ENCODE measurements around the gene PORCN.

PORCN gene

GRCh38 chrX:48508400-48509244 is at the start of gene PORCN:
TSS of gene PORCN (plus strand) at chrX:48508992. CDS start at chrX:48509821, 829 bp downstream.
- DNase-seq: peak; percentile 51

DNA sequence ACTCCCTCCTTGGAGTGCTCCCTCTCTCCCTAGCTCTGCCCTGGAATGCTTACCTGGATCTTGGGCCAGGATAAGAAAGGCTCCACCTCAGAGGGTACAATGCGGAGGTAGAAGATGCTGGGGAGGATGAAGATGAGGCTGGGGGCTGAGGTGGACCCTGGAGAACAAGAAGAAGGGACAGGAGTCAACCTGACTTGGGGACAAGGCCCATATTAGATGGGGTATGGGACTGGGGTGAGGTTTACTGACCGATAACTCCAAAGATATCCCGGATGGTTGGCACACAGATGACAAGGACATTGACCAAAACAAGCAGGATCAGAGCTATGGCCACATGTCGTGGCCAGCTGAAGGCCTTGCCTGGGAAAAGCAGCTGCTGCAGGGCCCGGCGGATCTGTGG is 49.3 kb upstream of the PORCN start:
- no peak for DNase-seq

DNA sequence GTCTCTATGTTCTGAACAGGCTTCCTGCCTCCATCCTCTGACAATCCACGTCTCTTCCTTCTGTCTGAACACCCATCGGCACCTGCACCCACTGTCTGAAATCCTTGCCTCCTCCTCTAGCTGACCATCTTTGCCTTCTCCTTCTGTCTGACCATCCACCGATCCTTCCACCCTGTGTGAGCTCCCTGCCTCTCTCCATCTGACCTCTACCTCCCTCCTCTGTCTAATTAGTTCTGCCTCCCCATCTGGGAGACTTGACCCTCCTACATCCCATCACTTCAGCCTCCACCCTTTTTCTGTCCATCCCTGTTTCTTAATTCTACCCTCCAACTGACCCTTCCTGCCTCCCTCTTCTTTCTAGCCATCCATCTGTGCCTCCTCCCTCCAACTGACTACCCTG is 48.8 kb upstream of the PORCN start:
- DNase-seq: no peak

- DNase-seq: no peak
These were observed 48.2 kb upstream of the PORCN start for GRCh38 chrX:48460606-48461005.

DNA sequence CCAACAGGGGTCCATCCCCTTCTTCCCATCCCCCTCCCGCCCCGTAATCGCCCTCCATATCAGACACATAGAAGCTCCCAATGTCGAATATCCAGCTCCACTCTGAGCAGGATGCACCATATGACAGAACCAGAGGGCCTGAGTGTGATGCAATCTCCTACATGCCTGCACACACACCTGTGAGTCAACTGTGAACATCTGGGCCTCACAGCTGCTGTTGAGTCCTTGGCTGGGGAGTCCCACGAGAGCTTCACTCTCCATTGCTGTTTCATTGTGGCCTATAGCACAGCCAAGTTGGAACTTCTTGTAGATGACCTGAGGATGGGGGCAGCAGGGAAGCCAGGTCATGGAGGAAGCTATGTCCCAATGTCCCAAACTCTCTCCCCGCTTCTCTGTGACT is 47.0 kb upstream of the PORCN start:
- no peak for DNase-seq

- DNase-seq: no peak
These were observed 43.4 kb upstream of the PORCN start for GRCh38 chrX:48465336-48465933.

DNA sequence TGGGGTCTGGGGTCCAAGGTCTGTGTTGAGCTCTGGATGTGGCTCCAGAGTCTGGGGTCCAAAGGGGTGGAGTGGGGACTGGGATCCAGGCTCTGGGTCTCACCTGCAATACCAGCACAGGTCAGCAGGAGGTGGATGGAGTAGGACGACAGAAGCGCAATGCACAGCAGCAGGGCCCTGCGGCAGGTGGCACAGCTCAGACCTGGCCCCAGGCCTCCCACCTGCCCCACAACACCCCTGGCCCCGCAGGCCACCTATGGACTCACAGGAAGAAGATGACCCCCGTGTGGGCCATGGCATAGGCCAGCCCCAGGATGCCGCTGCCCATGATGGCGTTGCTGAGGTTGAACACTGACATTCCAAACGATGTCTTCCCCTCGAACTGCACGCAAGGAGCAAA is 42.1 kb upstream of the PORCN start:
- no peak for DNase-seq

GRCh38 chrX:48467281-48467761 is 41.5 kb upstream of the PORCN start:
- DNase-seq: no peak

DNA sequence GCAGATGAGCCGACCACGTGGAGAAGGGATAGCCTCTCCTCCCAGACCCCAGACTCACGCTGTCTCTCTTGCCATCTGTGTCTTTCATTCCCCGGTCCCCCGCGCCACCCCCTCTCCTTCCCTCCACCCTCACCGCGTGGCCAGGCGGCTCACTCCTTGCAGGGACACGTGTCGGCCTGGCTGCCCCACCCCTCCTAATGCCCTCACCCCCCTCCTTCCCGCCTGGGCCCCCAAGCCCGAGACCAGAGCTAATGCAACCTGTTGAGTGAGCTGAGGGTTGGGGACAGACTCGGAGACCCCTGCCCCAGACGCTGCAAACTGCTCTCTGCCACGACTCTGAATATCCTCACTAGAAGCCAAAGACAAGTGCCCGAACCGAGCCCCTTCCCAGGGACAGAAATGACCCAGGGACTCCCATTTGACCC is 40.5 kb upstream of the PORCN start:
- no peak for DNase-seq

DNA sequence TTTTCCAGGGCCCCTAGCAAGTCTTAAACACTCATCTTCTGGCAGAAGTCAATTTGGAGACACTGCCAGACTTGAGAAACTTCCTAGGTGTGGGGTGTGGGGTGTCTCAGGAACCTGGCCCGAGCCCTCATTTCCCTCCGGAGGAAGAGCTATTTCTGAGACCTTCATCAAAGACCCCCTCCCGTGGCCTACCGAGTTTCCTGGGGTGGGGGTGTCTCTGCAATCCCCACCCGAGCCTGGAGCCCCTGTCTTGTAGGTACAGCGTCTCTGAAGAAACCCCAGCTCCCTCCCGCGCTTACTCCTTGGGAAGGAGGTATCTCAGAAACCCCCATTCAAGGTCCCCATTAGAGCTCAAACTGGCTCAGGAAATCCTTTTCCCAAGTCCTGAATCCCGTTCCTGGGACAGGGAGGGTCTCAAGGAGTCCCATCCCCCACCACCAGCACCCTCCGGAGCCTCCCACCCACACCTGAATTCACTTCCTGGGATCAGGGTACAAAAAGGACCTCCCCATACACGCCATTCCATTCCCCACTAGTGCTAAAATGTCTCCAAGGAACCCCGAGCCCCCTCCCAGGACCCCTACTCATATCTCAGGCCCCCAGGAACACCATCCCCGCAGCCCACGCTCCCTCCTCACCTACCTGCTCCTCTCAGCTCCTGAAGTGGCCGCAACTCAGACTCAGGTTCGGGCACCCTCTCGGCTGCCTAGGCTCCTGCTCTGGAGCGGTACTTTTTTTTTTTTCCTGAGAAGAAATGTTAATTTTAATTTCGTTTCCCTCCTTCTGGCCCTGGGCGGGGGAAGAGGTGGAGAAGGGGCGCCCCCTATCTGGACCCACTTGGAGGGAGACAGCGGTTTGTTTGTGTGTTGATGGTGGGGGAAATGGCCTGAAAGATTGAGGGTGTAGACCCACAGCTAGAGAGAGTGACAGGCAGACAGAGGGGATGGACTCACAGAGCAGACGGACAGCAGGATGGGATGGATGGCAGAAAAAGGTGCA is 39.8 kb upstream of the PORCN start:
- DNase-seq: no peak

DNA sequence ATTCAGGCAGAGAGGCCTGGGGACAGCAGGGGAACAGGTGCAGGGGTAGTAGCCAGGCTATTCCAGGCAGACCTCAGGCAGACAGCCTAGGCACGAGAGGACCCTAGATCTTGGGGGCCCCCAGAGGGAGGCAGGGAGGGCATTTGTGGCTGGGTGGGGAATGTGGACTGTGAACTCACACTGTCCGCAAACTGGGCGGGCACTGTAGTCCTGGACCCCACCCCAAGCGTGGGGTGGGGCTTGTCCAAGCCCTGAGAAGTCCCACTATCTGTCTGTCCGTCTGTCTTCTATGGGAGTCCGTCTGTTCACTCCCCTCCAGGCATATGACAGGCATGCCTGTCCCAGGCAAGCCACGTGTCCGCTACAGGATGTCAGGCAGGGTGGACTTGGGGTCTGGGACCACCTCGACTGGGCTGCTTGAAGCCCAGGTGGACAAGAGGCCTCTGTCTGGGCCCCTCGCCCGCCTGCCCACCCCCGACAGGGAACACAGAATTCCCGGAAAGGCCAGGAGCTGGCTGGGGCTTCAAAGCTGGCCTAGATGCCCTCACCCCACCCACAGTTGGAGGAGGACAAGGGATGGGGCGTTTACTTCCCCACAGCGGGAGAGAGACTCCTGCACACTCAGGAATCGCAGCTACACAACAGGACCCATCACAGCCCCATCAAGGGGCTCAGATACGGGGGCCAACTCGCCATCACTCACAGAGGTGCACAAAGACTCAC is 38.5 kb upstream of the PORCN start, which contains the start of gene SLC38A5:
TSS of gene SLC38A5 (minus strand) at position 151 of the 723 bp plus-strand sequence. CDS start 2,336 bp downstream, outside the sequence.
- DNase-seq: no peak

- no peak for DNase-seq
These were observed 38.0 kb upstream of the PORCN start for GRCh38 chrX:48470833-48471118.

GRCh38 chrX:48471504-48471903 is 37.3 kb upstream of the PORCN start:
- DNase-seq: no peak

DNA sequence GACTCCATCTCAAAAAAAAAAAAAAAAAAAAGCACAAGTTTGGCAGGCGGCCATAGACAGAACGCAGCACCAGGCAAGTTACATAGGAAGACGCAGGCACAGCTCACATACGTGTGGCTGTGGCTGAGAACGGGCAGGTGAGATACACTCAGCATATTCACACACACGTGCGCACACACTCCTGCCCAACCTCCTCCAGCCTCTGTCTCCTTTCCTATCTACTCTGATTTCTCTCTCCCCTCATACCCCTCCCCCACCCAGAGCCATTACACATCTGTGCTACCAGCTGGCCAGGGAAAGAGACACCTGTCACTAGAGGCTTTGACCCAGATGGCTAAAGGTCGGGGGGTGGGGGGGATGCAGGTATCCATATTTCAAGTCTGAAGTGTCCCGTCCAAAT is 36.6 kb upstream of the PORCN start:
- DNase-seq: no peak

- DNase-seq: no peak
These were observed 35.7 kb upstream of the PORCN start for GRCh38 chrX:48472851-48473703.

- no peak for DNase-seq
These were observed 35.1 kb upstream of the PORCN start for GRCh38 chrX:48473704-48473990.

DNA sequence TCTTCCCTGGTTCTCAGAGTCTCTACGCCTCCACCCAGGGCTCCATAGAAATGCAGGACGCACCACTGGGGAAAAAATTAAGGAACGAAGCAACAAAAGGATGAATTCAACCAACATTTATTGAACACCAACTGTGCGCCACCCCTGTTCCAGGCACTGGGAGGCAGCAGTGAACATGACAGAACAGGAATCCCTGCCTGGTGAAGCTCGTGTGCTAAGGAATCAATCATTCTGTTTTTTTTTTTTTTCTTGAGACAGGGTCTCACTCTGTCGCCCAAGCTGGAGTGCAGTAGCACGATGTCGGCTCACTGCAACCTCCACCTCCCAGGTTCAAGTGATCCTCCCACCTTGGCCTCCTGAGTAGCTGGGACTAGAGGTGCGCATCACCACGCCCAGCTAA is 34.7 kb upstream of the PORCN start:
- no peak for DNase-seq

GRCh38 chrX:48474581-48474980 is 34.2 kb upstream of the PORCN start:
- no peak for DNase-seq

DNA sequence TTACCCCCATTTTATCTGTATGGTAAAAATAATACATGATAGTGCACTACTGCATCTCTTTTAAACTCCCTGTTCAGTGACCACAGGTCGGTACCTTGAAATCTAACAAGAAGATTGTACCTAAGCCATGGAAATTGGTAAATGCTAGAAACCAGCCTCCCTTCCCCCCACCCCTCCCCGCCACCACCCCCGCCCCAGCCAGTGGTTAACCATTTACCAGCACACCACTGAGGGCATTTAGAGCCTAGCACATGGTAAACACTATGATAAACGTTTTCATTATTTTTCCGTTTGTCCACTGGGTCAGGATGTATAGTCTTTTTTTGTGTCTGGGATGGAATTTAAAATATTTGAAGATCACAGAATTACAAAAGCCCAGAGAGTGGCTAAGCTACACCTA is 33.5 kb upstream of the PORCN start:
- no peak for DNase-seq

DNA sequence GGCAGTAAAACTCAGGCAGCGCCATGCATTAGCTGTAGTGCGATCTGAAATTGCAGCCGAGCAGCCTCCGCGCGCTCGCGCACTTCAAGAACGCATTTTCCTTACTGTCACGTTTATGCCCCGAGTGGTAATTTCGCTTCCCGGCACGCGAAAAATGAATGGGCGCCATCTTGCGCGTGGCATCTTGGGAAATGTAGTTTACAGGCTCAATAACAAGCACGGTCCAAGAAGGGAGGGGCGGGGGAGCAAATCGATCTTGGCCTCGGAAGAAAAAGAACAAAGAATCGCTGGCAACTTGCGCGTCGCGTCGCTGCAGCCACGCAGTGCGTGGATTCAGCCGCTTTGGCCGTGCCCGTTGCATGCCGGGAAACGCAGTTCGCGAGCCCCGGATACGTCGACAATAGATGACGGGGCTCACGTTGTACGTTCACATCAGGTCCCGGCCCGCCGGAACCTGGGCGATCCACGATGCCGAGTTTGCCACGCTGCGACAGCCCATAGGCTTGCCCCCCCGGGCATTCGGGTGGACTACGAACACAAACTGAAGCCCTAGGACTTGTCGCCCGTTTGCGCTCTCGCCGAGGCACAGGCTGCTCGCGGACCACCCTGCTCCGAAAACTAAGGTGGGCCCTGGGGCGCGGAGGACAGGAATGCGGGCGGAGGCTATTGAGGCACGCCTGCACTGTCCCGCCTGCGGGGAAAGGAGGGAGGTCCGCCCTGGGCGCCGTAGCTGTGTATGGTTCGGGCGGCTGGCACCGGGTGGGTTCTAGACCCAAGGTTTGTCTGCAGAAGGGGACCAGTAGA is 32.8 kb upstream of the PORCN start, which contains the start of gene FTSJ1:
TSS of gene FTSJ1 (plus strand) at position 426 of the 804 bp plus-strand sequence. CDS start 1,849 bp downstream, outside the sequence.
- peak; percentile 81 for DNase-seq

DNA sequence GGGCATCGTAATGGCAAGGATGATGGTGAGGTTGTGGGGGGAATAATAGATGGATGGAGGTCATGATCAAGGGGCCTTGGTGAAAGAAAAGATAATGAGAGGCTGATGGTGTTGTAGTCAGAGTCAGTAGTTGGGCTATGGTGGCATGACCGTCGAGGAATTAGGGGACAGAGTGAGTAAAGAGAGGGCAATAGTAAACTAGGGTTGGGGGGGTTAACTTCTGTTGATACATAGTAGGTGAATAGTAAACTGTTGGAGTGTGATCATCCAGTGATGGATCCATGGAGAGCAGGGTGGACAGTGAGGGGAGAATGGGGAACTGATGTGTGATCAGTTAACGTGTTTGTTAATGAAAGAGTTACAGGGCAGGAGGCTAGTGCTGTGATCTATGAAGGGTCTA is 31.9 kb upstream of the PORCN start:
- DNase-seq: no peak
